AG09319 (cell line): ENCODE measurements around the gene TBKBP1.

ENCODE experiments used
- DNase-seq: peaks from one replicate; pipeline ENCODE4 v3.0.0-alpha.2; 2010; ENCODE audit warnings: low read depth; ENCODE audit errors: extremely low read depth
- TF ChIP-seq, protein P1 (sequence below): IDR thresholded peaks from 2 replicates; pipeline ENCODE4 v1.5.1; 2011; ENCODE audit warnings: low read depth, mild to moderate bottlenecking, inconsistent platforms, low read length, moderate library complexity

The TBKBP1 gene

DNA sequence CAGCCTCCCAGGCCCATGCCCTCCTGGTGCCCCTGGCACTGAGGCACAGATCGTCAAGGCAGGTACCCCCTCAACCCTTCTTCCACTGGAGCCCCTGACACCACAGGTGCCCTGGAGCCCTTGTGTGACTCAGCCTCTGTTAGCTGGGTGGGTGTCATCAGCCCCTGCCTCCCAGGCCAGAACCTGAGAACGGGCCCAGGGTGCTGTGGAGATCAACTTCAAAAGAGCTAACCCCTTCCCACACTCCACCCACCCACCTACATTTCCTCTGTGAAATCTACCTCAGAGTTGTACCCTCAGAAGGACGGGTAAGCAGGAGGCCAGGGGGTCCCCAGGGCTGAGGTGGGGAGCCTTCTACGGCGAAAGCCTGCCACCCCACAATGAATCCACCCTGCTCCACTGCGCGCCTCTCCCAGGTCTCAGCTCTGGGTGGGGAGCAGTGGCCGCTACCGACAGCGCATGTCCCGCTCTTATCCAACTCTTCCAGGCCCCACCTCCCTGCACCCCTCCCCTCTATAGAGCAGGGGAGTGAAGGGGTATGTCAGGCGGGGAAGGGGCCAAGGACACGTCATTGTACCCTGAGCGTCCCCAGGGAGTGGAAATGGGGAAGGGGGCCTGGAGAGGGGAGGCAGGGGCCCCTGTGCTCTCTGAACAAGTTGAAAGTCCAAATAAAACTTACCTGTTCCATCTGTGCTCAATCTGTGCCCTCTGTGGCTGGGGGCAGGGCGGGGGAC, 17.6 kb downstream of the TBKBP1 start:
- TF ChIP-seq, protein P1, sequence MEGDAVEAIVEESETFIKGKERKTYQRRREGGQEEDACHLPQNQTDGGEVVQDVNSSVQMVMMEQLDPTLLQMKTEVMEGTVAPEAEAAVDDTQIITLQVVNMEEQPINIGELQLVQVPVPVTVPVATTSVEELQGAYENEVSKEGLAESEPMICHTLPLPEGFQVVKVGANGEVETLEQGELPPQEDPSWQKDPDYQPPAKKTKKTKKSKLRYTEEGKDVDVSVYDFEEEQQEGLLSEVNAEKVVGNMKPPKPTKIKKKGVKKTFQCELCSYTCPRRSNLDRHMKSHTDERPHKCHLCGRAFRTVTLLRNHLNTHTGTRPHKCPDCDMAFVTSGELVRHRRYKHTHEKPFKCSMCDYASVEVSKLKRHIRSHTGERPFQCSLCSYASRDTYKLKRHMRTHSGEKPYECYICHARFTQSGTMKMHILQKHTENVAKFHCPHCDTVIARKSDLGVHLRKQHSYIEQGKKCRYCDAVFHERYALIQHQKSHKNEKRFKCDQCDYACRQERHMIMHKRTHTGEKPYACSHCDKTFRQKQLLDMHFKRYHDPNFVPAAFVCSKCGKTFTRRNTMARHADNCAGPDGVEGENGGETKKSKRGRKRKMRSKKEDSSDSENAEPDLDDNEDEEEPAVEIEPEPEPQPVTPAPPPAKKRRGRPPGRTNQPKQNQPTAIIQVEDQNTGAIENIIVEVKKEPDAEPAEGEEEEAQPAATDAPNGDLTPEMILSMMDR = no peak
- no peak for DNase-seq

DNA sequence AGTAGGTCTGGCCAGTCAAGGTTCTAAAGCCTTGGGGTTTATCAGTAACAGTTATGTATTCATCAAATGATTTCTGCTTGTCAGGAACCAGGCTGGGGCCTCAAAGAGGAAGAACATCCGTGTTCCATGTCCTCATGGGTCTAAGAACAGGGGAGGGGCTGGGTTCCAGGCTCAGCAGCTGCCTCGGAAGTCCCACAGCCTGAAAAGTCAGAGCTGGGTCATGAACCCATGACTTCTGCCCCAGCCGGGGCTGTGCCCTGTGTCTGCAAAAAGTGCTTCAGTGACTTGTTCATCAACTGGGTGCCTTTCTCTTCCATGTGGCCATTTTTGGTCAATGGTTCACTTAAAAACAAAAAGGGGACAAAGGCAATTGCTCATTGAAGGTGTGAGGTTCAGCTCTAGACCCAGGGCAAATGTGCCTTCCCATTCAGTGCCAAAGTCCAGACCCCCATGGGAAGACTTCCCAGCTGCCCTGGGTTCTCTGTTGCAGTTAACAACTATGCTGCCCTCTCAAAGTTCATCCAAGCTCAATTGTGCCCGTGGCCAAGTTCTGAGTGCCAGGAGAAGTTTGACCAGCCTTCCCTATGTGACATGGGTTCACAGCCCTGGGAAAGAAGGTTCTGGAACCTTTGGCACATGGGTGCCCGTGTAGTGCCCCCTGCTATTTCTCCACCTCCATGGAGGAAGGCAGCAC, 18.5 kb downstream of the TBKBP1 start:
- TF ChIP-seq, protein P1 = no peak
- no peak for DNase-seq

DNA sequence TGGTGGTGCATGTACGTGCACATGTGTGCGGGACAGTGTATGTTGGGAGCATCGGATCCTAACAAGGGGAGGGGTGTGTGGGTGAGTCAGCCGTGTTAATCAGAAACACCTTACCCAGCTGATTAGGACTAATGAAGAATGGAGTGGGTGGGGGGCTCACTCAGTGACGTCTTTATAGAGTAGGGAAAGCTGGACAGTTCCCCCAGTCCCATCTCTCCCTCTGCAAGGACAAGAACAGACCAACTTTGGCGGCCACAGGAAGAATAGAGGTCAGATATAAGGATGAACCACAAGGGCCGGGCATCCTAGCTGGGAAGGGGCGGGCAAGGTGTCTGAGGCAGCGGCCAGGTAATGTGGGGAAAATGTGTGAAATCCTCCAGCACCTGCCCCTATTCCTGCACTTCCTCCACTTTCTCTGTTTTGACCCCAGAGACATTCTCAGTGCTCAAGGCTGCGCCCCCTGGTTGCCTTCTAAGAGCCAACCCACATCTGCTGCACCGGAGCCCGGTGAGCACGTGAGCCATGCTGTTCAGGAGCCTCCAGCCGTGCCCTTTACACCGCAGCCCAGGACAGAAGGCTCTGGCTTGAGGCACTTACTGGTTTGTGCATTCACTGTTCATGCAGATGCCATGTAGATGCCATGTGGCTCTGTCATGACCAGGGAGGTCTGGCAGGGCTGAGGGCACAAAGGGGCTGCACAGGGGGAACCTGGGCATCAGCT, 20.2 kb downstream of the TBKBP1 start:
- DNase-seq = no peak
- TF ChIP-seq, protein P1 = no peak

DNA sequence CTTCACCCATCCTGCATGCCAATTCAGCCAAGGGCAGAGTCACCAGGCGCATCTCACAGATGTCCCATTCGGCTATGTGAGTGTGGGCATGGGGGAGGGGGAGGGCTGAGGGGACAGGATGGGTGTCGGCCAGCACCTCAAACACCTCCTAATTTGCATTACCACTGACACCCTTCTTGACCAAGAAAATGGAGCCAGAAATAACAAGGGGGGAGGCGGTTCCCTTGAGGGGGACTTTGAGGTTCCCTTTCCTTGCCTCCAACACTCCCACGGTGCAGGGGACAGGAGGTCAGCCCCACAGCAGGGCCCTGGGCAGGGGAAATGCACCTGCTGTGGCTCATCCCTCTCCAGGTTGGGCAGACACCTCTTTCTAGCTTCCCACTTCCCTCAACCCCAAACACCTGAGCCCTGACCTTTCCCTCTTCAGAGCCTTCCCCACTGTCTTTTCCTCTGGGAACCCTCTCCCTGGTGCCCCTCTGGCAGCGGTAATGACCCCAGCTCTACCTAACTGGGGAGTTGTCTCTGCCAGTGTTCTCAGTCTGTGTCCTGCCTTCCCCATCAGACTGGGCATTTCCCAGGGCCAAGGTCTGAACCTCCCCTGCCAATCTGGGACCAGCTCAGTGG, 20.9 kb downstream of the TBKBP1 start:
- DNase-seq = no peak
- TF ChIP-seq, protein P1 = no peak

DNA sequence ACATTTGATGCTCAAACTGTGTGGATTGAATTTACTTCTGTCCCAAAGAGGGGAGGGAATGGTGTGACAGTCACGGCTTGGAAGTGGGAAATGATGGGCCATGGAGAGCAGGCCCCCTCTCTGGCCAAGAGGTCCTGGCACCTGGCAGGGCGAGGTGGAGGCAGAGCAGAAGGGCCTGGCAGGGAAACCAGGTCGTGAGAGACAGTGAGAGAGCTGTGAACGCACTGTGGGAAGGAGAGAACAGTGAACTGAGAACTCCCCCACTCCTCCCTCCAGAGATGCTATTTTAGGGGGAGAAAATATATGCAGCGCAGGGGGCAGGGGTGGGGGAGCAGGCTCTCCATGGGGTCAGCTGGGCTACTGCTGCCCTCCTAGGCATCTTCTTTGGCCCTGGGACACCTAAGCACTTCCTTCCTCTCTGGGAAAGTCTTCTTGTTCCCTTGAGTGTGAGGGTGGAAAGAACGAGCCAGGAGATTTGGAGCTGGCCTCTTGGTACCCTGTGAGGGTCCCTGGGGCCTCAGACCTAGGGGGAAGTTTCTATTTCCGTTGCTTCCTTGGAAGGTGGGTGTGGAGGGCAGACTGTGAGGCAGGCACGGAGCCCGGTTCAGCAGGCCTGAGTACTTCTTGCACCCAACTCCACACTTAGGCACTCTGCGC, 21.8 kb downstream of the TBKBP1 start:
- TF ChIP-seq, protein P1 = no peak
- no peak for DNase-seq

DNA sequence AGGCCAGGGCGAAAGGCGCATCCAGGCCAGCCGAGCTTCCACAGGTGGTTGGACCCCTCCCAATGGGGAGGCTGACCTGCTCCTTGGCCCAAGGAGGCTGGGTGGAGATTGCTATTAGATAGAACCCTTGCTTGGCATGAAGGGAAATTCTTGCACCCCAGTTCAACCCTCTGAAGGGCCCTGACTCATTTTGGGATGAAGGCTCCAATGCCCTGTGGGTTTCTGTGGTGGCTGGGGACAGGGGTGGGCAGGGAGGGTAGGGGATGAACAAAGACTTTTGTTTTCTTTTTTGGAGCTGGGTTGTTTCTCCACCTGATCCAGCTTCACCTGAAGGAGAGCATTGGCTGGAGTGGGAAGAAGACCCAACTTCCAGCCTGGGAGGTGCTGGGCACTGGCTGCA, 22.4 kb downstream of the TBKBP1 start:
- TF ChIP-seq, protein P1 = no peak
- no peak for DNase-seq
